HG03520 (cell line): ENCODE results near the gene NSMF.
"Not testable (repeated sequence)": the region's sequence is repeated elsewhere in the genome, so short reads cannot be mapped to it uniquely, and the experiment has no call there.

Experiments
- ATAC-seq: cut with Tn5 transposase; IDR thresholded peaks from one replicate; pipeline ENCODE4 v1.9.1; 2021; ENCODE audit warnings: mild to moderate bottlenecking, moderate library complexity; ENCODE audit not compliant: unreplicated experiment

Gene NSMF

GRCh38 chr9:137477778-137478612, 18.9 kb upstream of the NSMF start:
- no peak for ATAC-seq

- no peak for ATAC-seq
These were observed 17.7 kb upstream of the NSMF start for GRCh38 chr9:137476856-137477255.

- ATAC-seq = no peak
These were observed 16.5 kb upstream of the NSMF start for GRCh38 chr9:137475666-137476065.

GRCh38 chr9:137474271-137474670, 15.1 kb upstream of the NSMF start:
- no peak for ATAC-seq

GRCh38 chr9:137470785-137471184, 11.7 kb upstream of the NSMF start:
- no peak for ATAC-seq

GRCh38 chr9:137467896-137468295, 8.8 kb upstream of the NSMF start:
- no peak for ATAC-seq

GRCh38 chr9:137467161-137467581, 8.0 kb upstream of the NSMF start:
- no peak for ATAC-seq

GRCh38 chr9:137466389-137467085, 7.4 kb upstream of the NSMF start:
- not testable (repeated sequence) for ATAC-seq

- ATAC-seq = no peak
These were observed 6.7 kb upstream of the NSMF start for GRCh38 chr9:137465720-137466388.

GRCh38 chr9:137465000-137465719, 6.0 kb upstream of the NSMF start:
- no peak for ATAC-seq

- no peak for ATAC-seq
These were observed 5.3 kb upstream of the NSMF start for GRCh38 chr9:137464291-137464999.

GRCh38 chr9:137463931-137464290, 4.8 kb upstream of the NSMF start:
- ATAC-seq = no peak

- ATAC-seq = no peak
These were observed 4.1 kb upstream of the NSMF start for GRCh38 chr9:137462986-137463930.

GRCh38 chr9:137462396-137462985, 3.4 kb upstream of the NSMF start:
- no peak for ATAC-seq

GRCh38 chr9:137461663-137462395, 2.7 kb upstream of the NSMF start:
- ATAC-seq = peak; percentile 58

- no peak for ATAC-seq
These were observed 2.2 kb upstream of the NSMF start for GRCh38 chr9:137461316-137461662.

- no peak for ATAC-seq
These were observed 1.5 kb upstream of the NSMF start for GRCh38 chr9:137460363-137461315.
